ENCODE measurements around the gene GCK. TPM values are rescaled to one million over a fixed set of nuclear protein-coding genes. Genes with fewer than 3 reads are reported as not detected.

Gene GCK
- total RNA-seq, 2 donors from 2014 or later = 0.24 TPM; not detected in 1

DNA sequence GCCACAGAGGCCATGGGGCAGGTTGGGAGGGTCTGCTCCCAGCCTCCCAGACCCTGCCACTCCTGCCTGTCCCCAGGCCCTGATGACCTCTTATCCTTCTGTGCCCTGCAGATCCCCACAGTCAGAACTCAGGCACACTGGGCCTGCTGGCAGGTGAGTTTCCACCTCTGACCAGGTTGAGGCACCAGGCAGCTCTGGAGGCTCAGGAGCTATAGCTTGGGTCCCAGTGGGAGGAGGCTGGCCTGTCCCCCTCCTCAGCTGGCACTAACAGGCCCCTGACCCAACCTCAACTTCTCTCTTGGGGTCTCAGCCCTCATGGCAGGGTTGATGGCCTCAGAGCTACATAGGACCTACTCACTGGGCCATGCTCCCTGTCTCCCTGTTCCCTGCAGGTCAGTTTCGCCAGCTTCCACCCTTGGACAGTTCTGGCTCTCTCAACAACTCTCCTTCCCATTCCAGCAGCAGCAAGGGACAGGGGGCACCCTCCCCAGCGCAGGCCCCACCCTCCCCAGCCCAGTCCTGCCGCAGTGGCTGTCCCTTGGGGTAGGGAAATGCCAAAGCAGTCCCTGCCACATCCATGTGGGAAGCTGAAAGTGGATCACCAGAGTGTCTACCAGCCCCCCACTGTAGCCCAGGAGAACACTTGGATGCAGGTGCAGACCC lies 87.8 kb downstream of the GCK start:
- DNase-seq (ENCODE audit: low spot score) = no peak
- no peak overlapping the region for H3K4me3 Mint-ChIP-seq
- no peaks in the 10 kb centered on the region for H3K36me3 Mint-ChIP-seq
- no peak for ATAC-seq
- peaks cover 12 to 16% of the 10 kb centered on the region in 2 donors for H3K4me1 Mint-ChIP-seq (ENCODE audit: low read depth in 2 of 2)
- peaks cover 11 to 20% of the 10 kb centered on the region in 2 donors for H3K27me3 Mint-ChIP-seq
- no peak overlapping the region for H3K27ac Mint-ChIP-seq
- H3K9me3 Mint-ChIP-seq = no peaks in the 10 kb centered on the region

DNA sequence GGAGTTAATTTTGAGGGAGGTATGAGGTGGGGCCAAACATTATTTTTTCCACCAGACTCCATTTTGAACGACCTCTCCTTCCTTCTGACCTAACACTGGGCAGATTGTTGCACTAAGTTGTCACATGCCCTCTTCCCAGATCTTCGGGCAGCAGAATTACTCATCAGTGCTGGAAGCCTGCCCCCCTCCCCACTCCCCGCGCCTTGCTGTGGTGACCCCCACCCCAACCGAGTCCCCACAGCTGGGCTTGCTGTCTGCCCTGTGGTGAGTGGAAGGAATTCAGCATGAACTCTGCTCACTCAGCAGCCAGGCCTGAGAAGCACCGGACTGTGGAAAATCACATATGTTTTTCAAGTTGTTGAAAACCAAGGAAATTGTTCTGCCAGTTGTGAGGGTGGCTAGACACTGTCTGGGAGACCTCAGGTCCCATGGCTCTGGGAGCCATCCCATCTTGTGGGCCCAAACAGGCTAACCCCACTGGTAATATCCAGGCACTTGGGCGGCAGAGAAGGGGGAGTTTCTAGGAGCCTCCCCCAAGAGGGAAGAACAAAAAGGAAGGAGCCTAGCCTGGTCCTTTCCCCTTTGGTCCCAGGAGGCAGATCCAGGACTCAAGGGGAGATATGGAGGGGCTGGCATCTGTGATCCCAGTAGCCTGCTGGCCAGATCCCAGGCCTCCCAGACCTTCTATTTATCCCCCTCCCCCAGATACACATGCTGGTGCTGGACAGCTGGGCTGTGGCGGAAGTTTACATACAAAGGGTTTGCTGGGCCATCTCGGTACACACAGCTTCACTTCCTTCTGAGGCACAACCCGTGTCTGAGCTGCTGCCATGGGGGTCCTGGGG lies 88.6 kb downstream of the GCK start:
- no peaks in the 10 kb centered on the region for H3K36me3 Mint-ChIP-seq
- no peak overlapping the region for H3K4me3 Mint-ChIP-seq
- peaks cover 11 to 13% of the 10 kb centered on the region in 2 donors for H3K4me1 Mint-ChIP-seq (ENCODE audit: low read depth in 2 of 2)
- peaks cover 9 to 15% of the 10 kb centered on the region in 2 donors for H3K27me3 Mint-ChIP-seq
- no peaks in the 10 kb centered on the region for H3K9me3 Mint-ChIP-seq
- no peak for DNase-seq (ENCODE audit: low spot score)
- no peak overlapping the region for H3K27ac Mint-ChIP-seq
- ATAC-seq = no peak

DNA sequence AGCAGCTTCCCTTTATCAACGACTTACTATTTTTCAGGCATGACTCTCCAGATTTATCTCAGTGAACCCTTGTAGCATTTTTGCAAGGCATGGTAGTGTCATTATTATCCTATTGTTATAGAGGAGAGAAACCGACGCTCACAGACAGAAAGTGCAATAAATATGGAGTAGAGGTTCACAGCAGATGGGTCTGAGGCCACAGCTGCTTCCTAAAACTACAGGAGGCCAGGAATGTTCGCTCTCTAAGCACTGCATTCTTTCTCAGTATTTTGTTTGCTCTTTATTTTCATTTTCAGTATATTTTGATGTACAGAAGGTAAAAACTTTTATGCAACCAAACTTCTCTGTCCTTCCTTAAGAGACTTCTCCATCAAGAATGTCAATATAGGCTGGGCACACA lies 89.6 kb downstream of the GCK start:
- Mint-ChIP-seq H3K4me3 (no peak overlapping the region), H3K36me3 (no peaks in the 10 kb centered on the region), H3K4me1 (ENCODE audit: low read depth in 2 of 2) (peaks cover 5 to 9% of the 10 kb centered on the region in 2 donors), H3K27ac (no peak overlapping the region), H3K9me3 (no peaks in the 10 kb centered on the region), H3K27me3 (peaks cover 7 to 9% of the 10 kb centered on the region in 2 donors)
- ATAC-seq (no peak), DNase-seq (ENCODE audit: low spot score) (no peak)

DNA sequence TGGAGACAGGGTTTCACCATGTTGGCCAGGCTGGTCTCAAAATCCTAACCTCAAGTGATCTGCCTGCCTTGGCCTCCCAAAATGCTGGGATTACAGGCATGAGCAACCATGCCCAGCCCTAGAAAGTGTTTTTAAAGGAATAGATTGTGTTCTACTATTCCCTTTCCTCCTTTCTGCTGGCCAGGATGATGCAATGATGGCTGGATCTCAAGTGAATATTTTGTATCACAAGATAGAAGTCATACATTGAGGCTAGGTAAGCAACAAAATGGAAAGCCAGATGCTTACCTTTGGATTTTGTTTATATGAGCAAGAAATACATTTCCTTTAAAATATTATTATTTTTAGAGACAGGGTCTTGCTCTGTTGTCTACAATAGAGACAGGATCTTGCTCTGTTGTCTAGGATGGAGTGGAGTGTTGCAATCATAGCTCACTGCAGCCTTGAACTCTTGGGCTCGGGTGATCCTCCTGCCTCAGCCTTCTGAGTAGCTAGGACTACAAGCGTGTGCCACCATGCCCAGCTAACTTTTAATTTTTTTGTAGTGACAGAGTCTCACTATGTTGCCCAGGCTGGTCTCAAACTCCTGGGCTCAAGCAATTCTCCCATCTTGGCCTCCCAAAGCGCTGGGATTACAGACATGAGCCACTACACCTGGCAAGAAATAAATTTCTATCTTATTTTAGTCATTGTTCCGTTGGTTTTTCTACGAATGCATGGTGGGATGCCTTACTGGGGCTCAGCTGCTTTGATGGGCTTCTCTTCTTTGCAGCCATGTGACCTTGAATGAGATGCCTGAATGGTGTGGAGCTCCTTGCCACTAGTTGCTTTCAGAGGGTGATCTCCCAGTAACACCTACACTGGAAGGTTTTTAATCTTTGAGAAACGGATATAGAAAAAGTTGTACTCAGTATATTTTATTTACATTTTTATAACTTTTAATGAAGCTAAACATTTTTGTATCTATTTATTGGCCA lies 90.9 kb downstream of the GCK start:
- Mint-ChIP-seq H3K4me1 (ENCODE audit: low read depth in 2 of 2) (peaks cover 4 to 6% of the 10 kb centered on the region in 2 donors), H3K9me3 (no peaks in the 10 kb centered on the region), H3K27ac (no peak overlapping the region), H3K36me3 (no peaks in the 10 kb centered on the region), H3K27me3 (peaks cover 4 to 11% of the 10 kb centered on the region in 2 donors), H3K4me3 (no peak overlapping the region)
- DNase-seq (ENCODE audit: low spot score) (no peak), ATAC-seq (no peak)

DNA sequence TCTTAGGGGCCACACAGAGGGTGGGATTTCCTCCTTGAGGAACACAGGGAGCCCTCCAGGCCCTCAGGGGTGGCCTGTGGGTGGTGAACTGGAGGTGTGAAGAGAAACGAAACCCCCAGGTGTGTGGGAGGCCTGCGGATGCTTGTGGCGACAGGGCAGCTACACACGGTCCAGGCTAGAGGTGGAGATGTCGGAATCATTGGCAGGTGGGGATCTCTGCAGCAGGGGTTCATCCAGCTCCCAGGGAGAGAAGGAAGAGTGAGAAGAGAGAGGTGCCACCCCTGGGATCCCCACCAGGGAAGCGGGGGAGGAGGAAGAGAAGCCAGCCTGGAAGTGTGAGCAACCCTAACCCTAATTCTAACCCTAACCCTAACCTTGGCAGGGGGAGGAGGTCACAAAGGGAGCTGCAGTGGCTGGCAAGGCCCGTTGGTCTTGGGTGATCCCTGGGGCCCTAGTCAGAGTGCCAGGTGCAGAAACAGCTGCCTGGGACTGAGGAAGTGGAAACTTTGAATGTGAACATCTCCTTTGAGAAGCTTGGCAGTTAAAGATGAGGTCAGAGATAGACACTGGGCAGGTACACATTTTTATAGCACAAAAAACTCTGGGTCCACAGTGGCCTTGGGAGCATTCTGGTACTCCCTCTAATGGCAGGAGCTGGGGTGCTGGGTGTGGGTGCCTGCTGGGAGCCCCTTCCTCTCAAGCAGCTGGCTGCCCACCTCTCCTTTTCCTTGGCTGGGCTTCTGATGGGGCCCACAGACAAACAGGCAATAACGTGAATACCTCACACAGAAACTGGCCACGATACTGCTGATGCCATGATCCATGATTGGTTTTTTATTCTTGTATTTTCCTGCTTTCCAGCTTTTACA lies 91.9 kb downstream of the GCK start:
- ATAC-seq (peak in 1 of 2 donors; percentile 3), DNase-seq (ENCODE audit: low spot score) (peak; percentile 53)
- H3K4me1 Mint-ChIP-seq (ENCODE audit: low read depth in 2 of 2) = peaks cover 0 to 4% of the 10 kb centered on the region in 2 donors
- H3K27ac Mint-ChIP-seq = no peak overlapping the region
- no peak overlapping the region for H3K4me3 Mint-ChIP-seq
- no peaks in the 10 kb centered on the region for H3K9me3 Mint-ChIP-seq
- peaks cover 0 to 7% of the 10 kb centered on the region in 2 donors for H3K27me3 Mint-ChIP-seq
- H3K36me3 Mint-ChIP-seq = no peaks in the 10 kb centered on the region

DNA sequence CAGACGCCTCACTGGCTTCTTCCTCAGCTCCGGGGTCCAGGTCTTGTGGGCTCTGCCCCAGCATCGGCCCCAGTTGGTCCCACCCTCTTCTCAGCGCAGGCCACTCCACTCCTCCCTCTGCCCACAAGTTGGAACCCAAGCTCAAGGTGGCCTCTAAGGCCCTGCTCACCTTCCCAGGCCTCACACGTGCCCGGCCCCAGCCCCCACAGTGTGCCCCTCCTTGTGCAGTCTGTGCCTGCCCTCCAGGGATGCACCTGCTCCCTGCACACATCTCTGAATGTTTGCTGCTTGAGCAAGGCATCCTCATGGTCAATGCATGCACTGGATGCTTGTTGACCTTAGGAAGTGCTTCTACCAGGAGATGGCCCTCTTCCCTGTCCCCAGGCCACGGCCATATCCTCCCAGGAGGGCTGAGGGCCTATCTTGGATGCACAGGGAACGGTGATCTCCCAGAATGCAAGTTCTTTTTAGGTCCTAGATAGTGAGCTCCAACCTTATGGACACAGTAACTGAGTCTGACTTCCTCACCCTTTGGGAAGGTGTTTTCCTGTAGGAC lies 92.8 kb downstream of the GCK start:
- H3K4me1 Mint-ChIP-seq (ENCODE audit: low read depth in 2 of 2) = peaks cover 0 to 4% of the 10 kb centered on the region in 2 donors
- ATAC-seq = peak in 1 of 2 donors; percentile 12
- H3K36me3 Mint-ChIP-seq = no peaks in the 10 kb centered on the region
- no peak overlapping the region for H3K4me3 Mint-ChIP-seq
- H3K27me3 Mint-ChIP-seq = peaks cover 0 to 5% of the 10 kb centered on the region in 2 donors
- peak; percentile 44 for DNase-seq (ENCODE audit: low spot score)
- H3K9me3 Mint-ChIP-seq = no peaks in the 10 kb centered on the region
- H3K27ac Mint-ChIP-seq = no peak overlapping the region

DNA sequence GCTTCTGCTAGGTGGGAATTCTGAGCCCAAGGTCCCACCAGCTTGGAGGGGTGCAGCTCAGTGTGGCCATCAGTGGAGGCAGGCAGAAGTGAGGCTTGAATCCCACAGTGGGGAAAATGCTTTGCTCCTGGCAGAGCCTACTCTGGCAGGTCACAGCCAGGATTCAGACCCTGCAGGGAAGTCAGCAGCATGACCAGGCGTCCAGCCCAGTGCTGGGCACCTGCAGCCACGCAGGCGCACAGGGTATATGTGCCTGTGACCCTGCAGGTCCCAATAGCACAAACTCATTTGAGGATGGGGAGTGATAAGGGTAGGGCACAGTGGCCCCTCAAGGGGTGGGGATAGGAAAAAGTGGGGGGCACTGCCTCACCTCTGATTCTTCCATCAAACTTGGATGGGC lies 93.5 kb downstream of the GCK start:
- Mint-ChIP-seq H3K27ac (no peak overlapping the region), H3K9me3 (no peaks in the 10 kb centered on the region), H3K36me3 (no peaks in the 10 kb centered on the region), H3K27me3 (peaks cover 0 to 6% of the 10 kb centered on the region in 2 donors), H3K4me3 (no peak overlapping the region), H3K4me1 (ENCODE audit: low read depth in 2 of 2) (peaks cover 0 to 4% of the 10 kb centered on the region in 2 donors)
- ATAC-seq (peak in 1 of 2 donors; percentile 31), DNase-seq (ENCODE audit: low spot score) (peak; percentile 47)

DNA sequence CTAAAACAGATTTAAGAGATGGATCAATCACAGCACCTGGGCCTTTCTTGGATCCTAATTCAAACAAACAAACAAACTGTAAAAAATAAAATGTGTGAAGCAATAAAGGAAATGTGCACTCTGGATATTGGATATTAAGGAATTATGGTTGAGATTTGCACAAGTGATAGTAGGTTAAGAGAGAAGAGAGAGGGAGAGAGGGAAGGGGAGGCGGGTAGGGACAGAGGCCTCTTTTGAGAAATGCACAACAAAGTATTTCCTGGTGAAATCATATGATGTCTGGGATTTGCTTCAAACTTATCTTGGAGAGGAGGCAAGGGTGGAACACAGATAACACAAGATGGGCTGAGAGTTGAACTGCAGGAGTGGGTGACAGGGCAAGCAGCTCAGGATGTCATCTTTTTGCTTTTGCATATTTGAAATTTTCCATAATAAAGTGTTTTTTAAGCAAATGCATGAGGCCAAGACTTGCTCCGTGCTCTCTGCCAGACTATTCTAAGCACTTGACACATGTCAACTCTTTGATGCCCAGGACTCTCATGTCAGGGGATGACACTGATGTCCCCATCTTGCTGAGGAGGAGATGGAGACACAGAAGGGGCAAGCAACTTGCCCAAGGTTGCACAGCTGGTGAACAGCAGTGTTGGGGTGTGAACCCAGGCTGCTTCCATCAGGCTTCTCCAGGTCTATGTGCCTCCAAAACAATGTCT lies 94.2 kb downstream of the GCK start:
- peaks cover 0 to 7% of the 10 kb centered on the region in 2 donors for H3K27me3 Mint-ChIP-seq
- no peak for ATAC-seq

DNA sequence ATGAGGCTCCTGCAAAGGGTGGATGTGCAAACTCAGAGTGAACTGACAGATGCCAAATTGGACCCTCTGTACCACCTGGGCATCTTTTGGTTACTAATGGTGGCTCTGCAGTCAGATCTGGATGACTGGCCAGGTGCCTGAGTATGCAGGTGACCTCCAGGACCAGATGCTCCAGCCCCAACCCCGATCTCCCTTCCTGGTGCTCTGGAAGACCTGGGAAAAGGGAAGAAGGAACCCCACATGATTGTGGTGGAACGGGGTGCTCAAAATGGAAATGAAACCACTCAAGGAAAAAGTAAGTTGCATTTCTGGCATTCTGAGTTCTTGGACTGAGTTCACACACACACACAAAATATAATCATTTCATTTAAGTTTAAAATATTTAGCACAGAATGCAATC lies 94.9 kb downstream of the GCK start:
- peaks cover 0 to 4% of the 10 kb centered on the region in 2 donors for H3K4me1 Mint-ChIP-seq (ENCODE audit: low read depth in 2 of 2)

More for the DNA sequence above, 94.2 kb downstream of the GCK start:
- no peaks in the 10 kb centered on the region for H3K9me3 Mint-ChIP-seq
- no peak overlapping the region for H3K27ac Mint-ChIP-seq
- H3K4me1 Mint-ChIP-seq (ENCODE audit: low read depth in 2 of 2) = peaks cover 0 to 4% of the 10 kb centered on the region in 2 donors
- no peak for DNase-seq (ENCODE audit: low spot score)
- no peaks in the 10 kb centered on the region for H3K36me3 Mint-ChIP-seq
- H3K4me3 Mint-ChIP-seq = no peak overlapping the region

More for the DNA sequence above, 94.9 kb downstream of the GCK start:
- peaks cover 0 to 7% of the 10 kb centered on the region in 2 donors for H3K27me3 Mint-ChIP-seq
- no peak overlapping the region for H3K27ac Mint-ChIP-seq
- no peak for DNase-seq (ENCODE audit: low spot score)
- no peaks in the 10 kb centered on the region for H3K36me3 Mint-ChIP-seq
- ATAC-seq = no peak
- H3K4me3 Mint-ChIP-seq = no peak overlapping the region
- no peaks in the 10 kb centered on the region for H3K9me3 Mint-ChIP-seq

Data from natural killer cell treated with Interleukin-12 subunit alpha and Interleukin-12 subunit beta and Interleukin-15 and Interleukin-18, amount 100 ng/mL, for 72 hours (primary cell).